PC-9 (cell line): ENCODE data around the gene MFSD12. TPM values are rescaled to one million over a fixed set of nuclear protein-coding genes. Genes with fewer than 3 reads are reported as not detected.
A peak's percentile ranks its signal among the peaks of the same experiment; 100 is the strongest.

Source experiments
- BruUV-seq: library from RNA; stranded (reverse); fragments of 400-500 nt; replicated peaks from 2 replicates; lab custom pipeline; 2021; lab: Mats Ljungman, UMichigan
- CTCF ChIA-PET: fragments of 300-600 bp; sonication (Branson Sonifier 250); formaldehyde crosslinking; loops from one replicate; lab custom pipeline; 2022; ENCODE audit warnings: antibody characterized with exemption; lab: Charles Lee
- POLR2A ChIA-PET: fragments of 300-600 bp; sonication (Branson Sonifier 250); formaldehyde crosslinking; loops from one replicate; lab custom pipeline; 2022; ENCODE audit warnings: antibody characterized with exemption; ENCODE audit not compliant: unreplicated experiment; lab: Charles Lee
- DNase-seq, 2 experiments: peaks; one replicate each; pipeline versions ENCODE4 v3.0.0 to v3.0.0-alpha.2; 2015 to 2022; ENCODE audit warnings: mixed read lengths in 1 of 2
- H2AFZ ChIP-seq: fragments of 200-600 bp; sonication (generic); 2 replicates; pipeline ENCODE4 v1.8.1; 2017; ENCODE audit warnings: antibody characterized with exemption
- H3F3A ChIP-seq: fragments of 200-600 bp; sonication (generic); 2 replicates; pipeline ENCODE4 v1.8.1; 2017; ENCODE audit warnings: antibody characterized with exemption, mild to moderate bottlenecking, low read depth; ENCODE audit not compliant: insufficient read depth
- H3K27ac ChIP-seq: fragments of 200-600 bp; sonication (generic); 2 replicates; pipeline ENCODE4 v1.6.1; 2016; ENCODE audit warnings: mixed run types
- H3K27me3 ChIP-seq: fragments of 200-600 bp; sonication (generic); 2 replicates; pipeline ENCODE4 v1.6.1; 2016; ENCODE audit warnings: low read depth, mixed run types; ENCODE audit not compliant: insufficient read depth
- H3K36me3 ChIP-seq: fragments of 200-600 bp; sonication (generic); 2 replicates; pipeline ENCODE4 v1.6.1; 2016; ENCODE audit warnings: low read depth, mixed run types
- H3K4me1 ChIP-seq: fragments of 200-600 bp; sonication (generic); replicated peaks from 2 replicates; pipeline ENCODE4 v1.6.1; 2016; ENCODE audit warnings: mixed run types; ENCODE audit not compliant: insufficient read depth
- H3K4me2 ChIP-seq: fragments of 200-600 bp; sonication (generic); 2 replicates; pipeline ENCODE4 v1.6.1; 2017; ENCODE audit warnings: mixed run types
- H3K4me3 ChIP-seq: fragments of 200-600 bp; sonication (generic); 2 replicates; pipeline ENCODE4 v1.6.1; 2016; ENCODE audit warnings: mixed run types
- H3K79me2 ChIP-seq: fragments of 200-600 bp; sonication (generic); 2 replicates; pipeline ENCODE4 v1.6.1; 2017; ENCODE audit warnings: low read depth, mixed run types
- H3K9me2 ChIP-seq: fragments of 200-600 bp; sonication (generic); 2 replicates; pipeline ENCODE4 v1.8.1; 2017; ENCODE audit warnings: mild to moderate bottlenecking; ENCODE audit not compliant: insufficient read depth
- H3K9me3 ChIP-seq: fragments of 200-600 bp; sonication (generic); 2 replicates; pipeline ENCODE4 v1.8.1; 2016; ENCODE audit warnings: low read depth; ENCODE audit not compliant: insufficient read depth
- H4K20me1 ChIP-seq: fragments of 200-600 bp; sonication (generic); 2 replicates; pipeline ENCODE4 v1.8.1; 2017; ENCODE audit not compliant: insufficient read depth
- CTCF ChIP-seq: fragments of 200-600 bp; sonication (generic); conservative IDR thresholded peaks from 2 replicates; pipeline ENCODE4 v1.6.1; 2017; ENCODE audit warnings: mixed run types, antibody characterized with exemption, mild to moderate bottlenecking, moderate library complexity
- EZH2 ChIP-seq: fragments of 200-600 bp; sonication (generic); IDR thresholded peaks from 2 replicates; pipeline ENCODE4 v1.8.0; 2017; ENCODE audit warnings: antibody characterized with exemption, low read depth
- intact Hi-C: fragments of 100-400 bp; cut with micrococcal nuclease; formaldehyde crosslinking; loops from one replicate; pipeline ENCODE4 v1.10.0; 2022; ENCODE audit not compliant: unreplicated experiment
- total RNA-seq: library from RNA; stranded (reverse); gene quantifications from 2 replicates; pipeline ENCODE4 v1.2.3, GENCODE V29; 2021

MFSD12 gene
- total RNA-seq, 1 experiment from 2014 or later: 70.0 TPM

GRCh38 chr19:3506384-3507340, 50.7 kb downstream of the MFSD12 start:
- peaks cover 48% of the 10 kb centered on the region for H3K79me2 ChIP-seq
- no peak for DNase-seq
- BruUV-seq: no TSS peak
- intact Hi-C loops: no loop called here
- H3K36me3 ChIP-seq: no peaks in the 10 kb centered on the region
- no peaks in the 10 kb centered on the region for H3K9me3 ChIP-seq
- peak overlapping the region; percentile 70 for H2AFZ ChIP-seq
- CTCF ChIA-PET: interaction anchor here (0.6 kb wide), 2 partner anchors 202 to 619 kb away, joined by 3 read pairs; no protein-coding TSS in a partner anchor
- H3K9me2 ChIP-seq: no peaks in the 10 kb centered on the region
- H3F3A ChIP-seq: peaks cover 12% of the 10 kb centered on the region; the same call in 1 of the 2 replicates
- POLR2A ChIA-PET: interaction anchor here (0.7 kb wide), 1 partner anchor 230 kb away, joined by 3 read pairs; no protein-coding TSS in a partner anchor
- peak overlapping the region; percentile 82 for H3K4me2 ChIP-seq
- 0 out of 2 replicates have a peak, but pooled peaks cover 10% of the 10 kb centered on the region for H3K4me1 ChIP-seq
- no peak overlapping the region for H3K27ac ChIP-seq
- H4K20me1 ChIP-seq: peaks cover 16% of the 10 kb centered on the region
- peak overlapping the region; percentile 68 for H3K4me3 ChIP-seq
- H3K27me3 ChIP-seq: no peaks in the 10 kb centered on the region
- no peak for TF ChIP-seq CTCF

GRCh38 chr19:3505598-3506383, 51.6 kb downstream of the MFSD12 start, which contains the start of gene FZR1:
Gene FZR1 (plus strand): TSS chr19:3506311. CDS start chr19:3522990, 16,679 bp downstream.
- intact Hi-C loops: no loop called here
- DNase-seq: peak; percentile 89 to 97
- H4K20me1 ChIP-seq: peaks cover 16% of the 10 kb centered on the region
- peaks cover 39% of the 10 kb centered on the region for H3K79me2 ChIP-seq
- no peaks in the 10 kb centered on the region for H3K9me2 ChIP-seq
- peak within 1 kb of the TSS; percentile 82 for H3K4me2 ChIP-seq
- H3K4me1 ChIP-seq: 0 out of 2 replicates have a peak, but pooled peaks cover 10% of the 10 kb centered on the region
- H2AFZ ChIP-seq: peak within 1 kb of the TSS; percentile 86
- ChIA-PET POLR2A (interaction anchor here (0.6 kb wide), 1 partner anchor 221 kb away, joined by 4 read pairs; no protein-coding TSS in a partner anchor), CTCF (no interaction called here)
- peak within 1 kb of the TSS; percentile 90 for H3K27ac ChIP-seq
- H3K9me3 ChIP-seq: no peaks in the 10 kb centered on the region
- H3K36me3 ChIP-seq: no peaks in the 10 kb centered on the region
- H3K4me3 ChIP-seq: peak within 1 kb of the TSS; percentile 68
- no peaks in the 10 kb centered on the region for H3K27me3 ChIP-seq
- peaks cover 12% of the 10 kb centered on the region; the same call in 1 of the 2 replicates for H3F3A ChIP-seq
- BruUV-seq: TSS peak; percentile 92
- no peak; the same call in 1 of the 2 replicates for TF ChIP-seq CTCF
- no peak for TF ChIP-seq EZH2

- Histone ChIP-seq H3K79me2 (peaks cover 38% of the 10 kb centered on the region), H3K9me2 (no peaks in the 10 kb centered on the region), H3K27me3 (no peaks in the 10 kb centered on the region), H3K36me3 (no peaks in the 10 kb centered on the region), H4K20me1 (peaks cover 6% of the 10 kb centered on the region; the same call in 1 of the 2 replicates), H3F3A (peaks cover 12% of the 10 kb centered on the region; the same call in 1 of the 2 replicates), H3K4me2 (peak overlapping the region; percentile 76), H3K27ac (peak overlapping the region; percentile 90), H3K4me1 (0 out of 2 replicates have a peak, but pooled peaks cover 10% of the 10 kb centered on the region), H3K9me3 (no peaks in the 10 kb centered on the region), H3K4me3 (peak overlapping the region; percentile 68; the same call in 1 of the 2 replicates), H2AFZ (no peak overlapping the region)
- DNase-seq: no peak
- TF ChIP-seq CTCF (no peak), EZH2 (no peak)
- intact Hi-C loops: no loop called here
- ChIA-PET CTCF (no interaction called here), POLR2A (interaction anchor here (0.6 kb wide), 1 partner anchor 220 kb away, joined by 4 read pairs; no protein-coding TSS in a partner anchor)
- BruUV-seq: no TSS peak
Measured at GRCh38 chr19:3504735-3505134, 52.7 kb downstream of the MFSD12 start.
